Measurements from ENCODE around the gene KCNIP2. TPM values are rescaled to one million over a fixed set of nuclear protein-coding genes. Genes with fewer than 3 reads are reported as not detected.

The KCNIP2 gene
- total RNA-seq, 1 donor from 2014 or later, result 30.0 TPM

GRCh38 chr10:101851411-101852116 lies 8.0 kb upstream of the KCNIP2 start:
- DNase-seq, result no peak

DNA sequence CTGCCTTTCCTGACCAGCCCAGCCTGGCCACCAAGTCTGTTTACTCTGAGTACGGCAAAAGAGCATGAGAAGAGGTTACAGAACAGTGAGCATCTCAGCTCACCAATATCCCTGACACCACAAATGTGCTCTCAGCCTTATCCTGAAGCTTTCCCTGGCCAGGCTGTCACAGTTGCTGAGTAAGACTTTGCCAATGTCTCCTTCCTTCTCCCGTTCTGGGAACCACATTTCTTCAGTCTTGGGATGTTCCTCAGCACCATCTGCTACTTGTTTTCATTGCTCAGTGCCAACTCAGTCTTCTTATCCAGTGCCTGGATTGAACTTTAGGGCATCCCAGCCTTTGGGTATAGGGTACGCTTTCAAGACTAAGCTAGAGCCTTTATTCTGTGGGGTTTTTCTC lies 7.1 kb upstream of the KCNIP2 start:
- Mint-ChIP-seq H3K4me1 (ENCODE audit: low read depth, unreplicated experiment) (peaks cover 16% of the 10 kb centered on the region), H3K27me3 (ENCODE audit: unreplicated experiment) (peaks cover 8% of the 10 kb centered on the region), H3K4me3 (ENCODE audit: unreplicated experiment) (no peak overlapping the region), H3K9me3 (ENCODE audit: unreplicated experiment) (no peaks in the 10 kb centered on the region), H3K36me3 (ENCODE audit: unreplicated experiment) (no peaks in the 10 kb centered on the region), H3K27ac (ENCODE audit: unreplicated experiment) (no peak overlapping the region)
- TF ChIP-seq, protein P1, sequence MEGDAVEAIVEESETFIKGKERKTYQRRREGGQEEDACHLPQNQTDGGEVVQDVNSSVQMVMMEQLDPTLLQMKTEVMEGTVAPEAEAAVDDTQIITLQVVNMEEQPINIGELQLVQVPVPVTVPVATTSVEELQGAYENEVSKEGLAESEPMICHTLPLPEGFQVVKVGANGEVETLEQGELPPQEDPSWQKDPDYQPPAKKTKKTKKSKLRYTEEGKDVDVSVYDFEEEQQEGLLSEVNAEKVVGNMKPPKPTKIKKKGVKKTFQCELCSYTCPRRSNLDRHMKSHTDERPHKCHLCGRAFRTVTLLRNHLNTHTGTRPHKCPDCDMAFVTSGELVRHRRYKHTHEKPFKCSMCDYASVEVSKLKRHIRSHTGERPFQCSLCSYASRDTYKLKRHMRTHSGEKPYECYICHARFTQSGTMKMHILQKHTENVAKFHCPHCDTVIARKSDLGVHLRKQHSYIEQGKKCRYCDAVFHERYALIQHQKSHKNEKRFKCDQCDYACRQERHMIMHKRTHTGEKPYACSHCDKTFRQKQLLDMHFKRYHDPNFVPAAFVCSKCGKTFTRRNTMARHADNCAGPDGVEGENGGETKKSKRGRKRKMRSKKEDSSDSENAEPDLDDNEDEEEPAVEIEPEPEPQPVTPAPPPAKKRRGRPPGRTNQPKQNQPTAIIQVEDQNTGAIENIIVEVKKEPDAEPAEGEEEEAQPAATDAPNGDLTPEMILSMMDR (IDR thresholded peaks at IDR 0.05; ENCODE audit: partially characterized antibody, unreplicated experiment), result no peak
- no peak for DNase-seq

More at GRCh38 chr10:101851411-101852116, 8.0 kb upstream of the KCNIP2 start:
- Mint-ChIP-seq H3K27me3 (ENCODE audit: unreplicated experiment) (peaks cover 8% of the 10 kb centered on the region), H3K4me1 (ENCODE audit: low read depth, unreplicated experiment) (peaks cover 12% of the 10 kb centered on the region), H3K4me3 (ENCODE audit: unreplicated experiment) (no peak overlapping the region), H3K27ac (ENCODE audit: unreplicated experiment) (no peak overlapping the region), H3K36me3 (ENCODE audit: unreplicated experiment) (no peaks in the 10 kb centered on the region), H3K9me3 (ENCODE audit: unreplicated experiment) (no peaks in the 10 kb centered on the region)
- TF ChIP-seq, protein P1 (IDR thresholded peaks at IDR 0.05; ENCODE audit: partially characterized antibody, unreplicated experiment), result no peak

- H3K27me3 Mint-ChIP-seq (ENCODE audit: unreplicated experiment), result peaks cover 12% of the 10 kb centered on the region
- H3K4me3 Mint-ChIP-seq (ENCODE audit: unreplicated experiment), result peak overlapping the region; percentile 47
These were observed 5.3 kb upstream of the KCNIP2 start for GRCh38 chr10:101848894-101849351.

GRCh38 chr10:101848408-101848807 lies 4.8 kb upstream of the KCNIP2 start:
- H3K9me3 Mint-ChIP-seq (ENCODE audit: unreplicated experiment), result peaks cover 2% of the 10 kb centered on the region
- TF ChIP-seq, protein P1 (IDR thresholded peaks at IDR 0.05; ENCODE audit: partially characterized antibody, unreplicated experiment), result no peak
- no peak overlapping the region for H3K4me3 Mint-ChIP-seq (ENCODE audit: unreplicated experiment)
- peaks cover 12% of the 10 kb centered on the region for H3K27me3 Mint-ChIP-seq (ENCODE audit: unreplicated experiment)
- no peak for DNase-seq
- H3K4me1 Mint-ChIP-seq (ENCODE audit: low read depth, unreplicated experiment), result peaks cover 21% of the 10 kb centered on the region
- H3K27ac Mint-ChIP-seq (ENCODE audit: unreplicated experiment), result no peak overlapping the region
- no peaks in the 10 kb centered on the region for H3K36me3 Mint-ChIP-seq (ENCODE audit: unreplicated experiment)

More at GRCh38 chr10:101848894-101849351, 5.3 kb upstream of the KCNIP2 start:
- H3K36me3 Mint-ChIP-seq (ENCODE audit: unreplicated experiment), result no peaks in the 10 kb centered on the region
- H3K27ac Mint-ChIP-seq (ENCODE audit: unreplicated experiment), result no peak overlapping the region
- peaks cover 21% of the 10 kb centered on the region for H3K4me1 Mint-ChIP-seq (ENCODE audit: low read depth, unreplicated experiment)
- TF ChIP-seq, protein P1 (IDR thresholded peaks at IDR 0.05; ENCODE audit: partially characterized antibody, unreplicated experiment), result no peak
- DNase-seq, result no peak
- H3K9me3 Mint-ChIP-seq (ENCODE audit: unreplicated experiment), result peaks cover 2% of the 10 kb centered on the region

GRCh38 chr10:101845893-101846292 lies 2.3 kb upstream of the KCNIP2 start:
- Mint-ChIP-seq H3K27ac (ENCODE audit: unreplicated experiment) (no peak overlapping the region), H3K27me3 (ENCODE audit: unreplicated experiment) (peaks cover 24% of the 10 kb centered on the region), H3K9me3 (ENCODE audit: unreplicated experiment) (peaks cover 13% of the 10 kb centered on the region), H3K36me3 (ENCODE audit: unreplicated experiment) (no peaks in the 10 kb centered on the region), H3K4me1 (ENCODE audit: low read depth, unreplicated experiment) (peaks cover 42% of the 10 kb centered on the region), H3K4me3 (ENCODE audit: unreplicated experiment) (no peak overlapping the region)
- TF ChIP-seq, protein P1 (IDR thresholded peaks at IDR 0.05; ENCODE audit: partially characterized antibody, unreplicated experiment), result no peak
- no peak for DNase-seq
